ENCODE results near the gene NRDE2.

- TF ChIP-seq, protein P1, sequence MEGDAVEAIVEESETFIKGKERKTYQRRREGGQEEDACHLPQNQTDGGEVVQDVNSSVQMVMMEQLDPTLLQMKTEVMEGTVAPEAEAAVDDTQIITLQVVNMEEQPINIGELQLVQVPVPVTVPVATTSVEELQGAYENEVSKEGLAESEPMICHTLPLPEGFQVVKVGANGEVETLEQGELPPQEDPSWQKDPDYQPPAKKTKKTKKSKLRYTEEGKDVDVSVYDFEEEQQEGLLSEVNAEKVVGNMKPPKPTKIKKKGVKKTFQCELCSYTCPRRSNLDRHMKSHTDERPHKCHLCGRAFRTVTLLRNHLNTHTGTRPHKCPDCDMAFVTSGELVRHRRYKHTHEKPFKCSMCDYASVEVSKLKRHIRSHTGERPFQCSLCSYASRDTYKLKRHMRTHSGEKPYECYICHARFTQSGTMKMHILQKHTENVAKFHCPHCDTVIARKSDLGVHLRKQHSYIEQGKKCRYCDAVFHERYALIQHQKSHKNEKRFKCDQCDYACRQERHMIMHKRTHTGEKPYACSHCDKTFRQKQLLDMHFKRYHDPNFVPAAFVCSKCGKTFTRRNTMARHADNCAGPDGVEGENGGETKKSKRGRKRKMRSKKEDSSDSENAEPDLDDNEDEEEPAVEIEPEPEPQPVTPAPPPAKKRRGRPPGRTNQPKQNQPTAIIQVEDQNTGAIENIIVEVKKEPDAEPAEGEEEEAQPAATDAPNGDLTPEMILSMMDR (IDR thresholded peaks at IDR 0.05; ENCODE audit: low read length) = no peak
- no peak for TF ChIP-seq EZH2phosphoT487 (IDR thresholded peaks at IDR 0.05; ENCODE audit: low read length)
Measured at GRCh38 chr14:90299408-90299807, 32.3 kb downstream of the NRDE2 start.

All from MM.1S (cell line).